Loucy (cell line): Measurements from ENCODE around the gene ZFHX3.

ENCODE experiments used
- H2AFZ ChIP-seq: fragments of 200-600 bp; sonication (generic); 2 replicates; pipeline ENCODE4 v1.6.0; 2016; ENCODE audit warnings: antibody characterized with exemption, mild to moderate bottlenecking, low read length, moderate library complexity
- H3F3A ChIP-seq: fragments of 200-600 bp; 2 replicates; pipeline ENCODE4 v1.6.0; 2016; ENCODE audit warnings: antibody characterized with exemption, low read depth, mild to moderate bottlenecking
- H3K27me3 ChIP-seq: fragments of 200-600 bp; sonication (generic); 2 replicates; pipeline ENCODE4 v1.6.1; 2014; ENCODE audit warnings: low read length, mild to moderate bottlenecking; ENCODE audit not compliant: insufficient read depth, poor library complexity, severe bottlenecking
- H3K36me3 ChIP-seq: fragments of 200-600 bp; sonication (generic); 2 replicates; pipeline ENCODE4 v1.6.1; 2016; ENCODE audit warnings: low read length; ENCODE audit not compliant: insufficient read depth
- H3K4me1 ChIP-seq: fragments of 200-600 bp; sonication (generic); 2 replicates; pipeline ENCODE4 v1.5.1; 2014; ENCODE audit warnings: low read length, mild to moderate bottlenecking; ENCODE audit not compliant: insufficient read depth, poor library complexity, severe bottlenecking
- H3K4me2 ChIP-seq: fragments of 200-600 bp; sonication (generic); 2 replicates; pipeline ENCODE4 v1.6.0; 2014; ENCODE audit warnings: antibody characterized with exemption, low read length, low read depth, mild to moderate bottlenecking; ENCODE audit not compliant: poor library complexity, severe bottlenecking
- H3K4me3 ChIP-seq: fragments of 200-600 bp; sonication (generic); 2 replicates; pipeline ENCODE4 v1.5.1; 2014; ENCODE audit warnings: low read length, mild to moderate bottlenecking, mixed read lengths; ENCODE audit not compliant: poor library complexity, severe bottlenecking
- H3K79me2 ChIP-seq: fragments of 200-600 bp; sonication (generic); 2 replicates; pipeline ENCODE4 v1.6.1; 2014; ENCODE audit warnings: low read length; ENCODE audit not compliant: insufficient read depth
- H3K9ac ChIP-seq: fragments of 200-600 bp; sonication (generic); 2 replicates; pipeline ENCODE4 v1.6.0; 2014; ENCODE audit warnings: mild to moderate bottlenecking, low read depth, low read length, moderate library complexity; ENCODE audit not compliant: poor library complexity, severe bottlenecking
- H3K9me2 ChIP-seq: fragments of 200-600 bp; sonication (generic); replicated peaks from 2 replicates; pipeline ENCODE4 v1.6.1; 2016; ENCODE audit warnings: low read depth, low read length, mixed read lengths
- H3K9me3 ChIP-seq: fragments of 200-600 bp; sonication (generic); 2 replicates; pipeline ENCODE4 v1.6.1; 2014; ENCODE audit warnings: mild to moderate bottlenecking, antibody characterized with exemption, low read length, low read depth; ENCODE audit not compliant: insufficient read depth
- H4K20me1 ChIP-seq: fragments of 200-600 bp; sonication (generic); 2 replicates; pipeline ENCODE4 v1.6.0; 2014; ENCODE audit warnings: antibody characterized with exemption, low read length, mild to moderate bottlenecking; ENCODE audit not compliant: insufficient read depth, poor library complexity, severe bottlenecking
- CTCF ChIP-seq: fragments of 200-600 bp; sonication (generic); conservative IDR thresholded peaks from 2 replicates; pipeline ENCODE4 v1.5.1; 2014; ENCODE audit warnings: mild to moderate bottlenecking, antibody characterized with exemption, low read length
- EZH2phosphoT487 ChIP-seq: fragments of 200-600 bp; IDR thresholded peaks from 2 replicates; pipeline ENCODE4 v1.6.1; 2018; ENCODE audit warnings: antibody characterized with exemption, mild to moderate bottlenecking, moderate library complexity, borderline replicate concordance

The ZFHX3 gene

GRCh38 chr16:72749091-72749490 lies 298.8 kb downstream of the ZFHX3 start:
- Histone ChIP-seq H3K36me3 (no peaks in the 10 kb centered on the region), H2AFZ (no peak overlapping the region), H3F3A (no peaks in the 10 kb centered on the region), H3K4me1 (no peaks in the 10 kb centered on the region), H3K9me3 (no peaks in the 10 kb centered on the region), H3K27me3 (no peaks in the 10 kb centered on the region), H3K9me2 (no peaks in the 10 kb centered on the region), H3K4me2 (no peak overlapping the region), H4K20me1 (no peaks in the 10 kb centered on the region), H3K4me3 (no peak overlapping the region), H3K79me2 (no peaks in the 10 kb centered on the region), H3K9ac (no peak overlapping the region)
- no peak for TF ChIP-seq EZH2phosphoT487
- TF ChIP-seq CTCF: no peak

GRCh38 chr16:72744076-72744793 lies 303.7 kb downstream of the ZFHX3 start:
- Histone ChIP-seq H3K9me3 (no peaks in the 10 kb centered on the region), H3K9ac (no peak overlapping the region), H3F3A (no peaks in the 10 kb centered on the region), H3K27me3 (no peaks in the 10 kb centered on the region), H3K79me2 (no peaks in the 10 kb centered on the region), H3K4me3 (no peak overlapping the region), H3K4me2 (no peak overlapping the region), H2AFZ (no peak overlapping the region), H3K36me3 (no peaks in the 10 kb centered on the region), H4K20me1 (no peaks in the 10 kb centered on the region), H3K9me2 (no peaks in the 10 kb centered on the region), H3K4me1 (no peaks in the 10 kb centered on the region)
- TF ChIP-seq EZH2phosphoT487 (no peak), CTCF (no peak)

GRCh38 chr16:72743011-72743761 lies 304.7 kb downstream of the ZFHX3 start:
- Histone ChIP-seq H3K9me3 (no peaks in the 10 kb centered on the region), H3K9me2 (no peaks in the 10 kb centered on the region), H3K4me2 (peak overlapping the region; percentile 21)

More at GRCh38 chr16:72743011-72743761, 304.7 kb downstream of the ZFHX3 start:
- H3K4me3 ChIP-seq: no peak overlapping the region
- no peaks in the 10 kb centered on the region for H3K79me2 ChIP-seq
- no peaks in the 10 kb centered on the region for H3F3A ChIP-seq
- no peaks in the 10 kb centered on the region for H3K36me3 ChIP-seq
- no peak overlapping the region for H3K9ac ChIP-seq
- H3K4me1 ChIP-seq: no peaks in the 10 kb centered on the region
- H3K27me3 ChIP-seq: no peaks in the 10 kb centered on the region
- H2AFZ ChIP-seq: no peak overlapping the region
- no peaks in the 10 kb centered on the region for H4K20me1 ChIP-seq
- TF ChIP-seq EZH2phosphoT487 (no peak), CTCF (no peak)
